Diencephalon (tissue), 1 donor: ENCODE measurements around the gene SCML2. TPM values are rescaled to one million over a fixed set of nuclear protein-coding genes. Genes with fewer than 3 reads are reported as not detected.

Experiments used
- small RNA-seq: library from RNA; depleted of rRNA; stranded (forward); fragments of <200 nt; gene quantifications from one replicate; pipeline ENCODE3, GENCODE V24; 2014
- total RNA-seq: library from RNA; depleted of rRNA; stranded (reverse); fragments of >200 nt; gene quantifications from one replicate; pipeline ENCODE4 v1.2.3, GENCODE V29; 2014

SCML2 gene
- 9.2 TPM for total RNA-seq

DNA sequence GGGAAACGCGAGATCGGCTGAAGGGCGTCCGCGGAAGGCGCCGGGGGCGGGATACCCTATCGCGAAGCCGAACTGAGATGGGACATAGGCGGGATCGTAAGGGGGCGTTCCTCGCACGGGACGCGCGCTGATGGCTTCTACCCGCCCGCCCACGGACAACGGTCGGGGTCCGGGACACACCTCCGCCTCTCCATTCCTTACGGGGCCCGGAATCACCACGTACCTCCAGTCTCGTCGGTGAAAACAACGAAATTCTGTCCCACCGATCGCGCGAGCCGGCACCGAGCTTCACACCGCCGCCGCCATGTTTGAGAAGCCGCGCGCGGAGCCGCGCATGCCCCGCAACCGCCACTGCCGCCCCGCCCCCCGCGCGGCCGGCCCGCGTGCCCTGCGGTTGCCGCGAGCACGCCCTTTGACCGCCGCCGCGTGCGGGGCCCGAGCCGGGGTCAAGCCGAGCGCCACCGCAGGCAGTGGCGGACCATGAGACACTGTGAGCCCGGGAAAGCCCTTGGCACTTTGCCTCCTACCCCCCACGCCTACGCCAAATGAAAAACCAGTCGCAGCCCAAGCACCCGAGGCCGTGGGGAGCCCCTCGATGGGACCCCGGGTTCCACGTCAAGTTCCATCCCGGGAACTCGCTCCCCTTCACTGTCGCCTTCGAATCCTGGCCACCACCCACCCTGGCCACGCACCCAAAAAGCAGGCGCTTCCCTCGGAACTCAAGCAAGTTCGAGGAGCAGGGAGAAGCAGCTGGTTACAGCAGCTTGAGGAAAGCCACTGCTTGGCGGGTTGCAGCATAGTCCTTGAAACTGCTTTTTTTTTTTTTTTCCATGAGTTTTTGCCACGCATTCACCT is at the start of gene SCML2:
Gene SCML2 (minus strand): TSS at position 320 of the 855 bp plus-strand sequence. CDS start 20,617 bp downstream, outside the sequence.

GRCh38 chrX:18220786-18221185 is 133.7 kb downstream of the SCML2 start, which contains the start of gene BEND2:
TSS of gene BEND2 (minus strand) at chrX:18220886. CDS start at chrX:18220750, 136 bp downstream.

Small RNA genes within 50 kb of the gene (small RNA-seq; reads per million reads assigned to genes)
- gene RF00019: not detected
- gene TMSB10P2: not detected

Other genes with a start within 250 kb of the SCML2 start
- not detected for gene BEND2, start 133.8 kb downstream of the SCML2 start, total RNA-seq
- 38.5 TPM for gene CDKL5, start 70.9 kb upstream of the SCML2 start, total RNA-seq